H9 (cell line): ENCODE data around the gene ATF1. TPM values are rescaled to one million over a fixed set of nuclear protein-coding genes. Genes with fewer than 3 reads are reported as not detected.

Experiments used
- DNase-seq: peaks from one replicate; pipeline ENCODE4 v3.0.0-alpha.2; 2017
- H2AFZ ChIP-seq: one replicate; pipeline ENCODE4 v1.6.1; 2013; ENCODE audit warnings: mild to moderate bottlenecking, low read length, control low read depth, moderate library complexity
- H2AK5ac ChIP-seq: 2 replicates; pipeline ENCODE4 v1.6.1; 2013; ENCODE audit warnings: low read length, control low read depth, mixed read lengths; ENCODE audit not compliant: insufficient read length
- H2BK120ac ChIP-seq: one replicate; pipeline ENCODE4 v1.6.1; 2013; ENCODE audit warnings: low read depth, mild to moderate bottlenecking, low read length, control low read depth, inconsistent platforms; ENCODE audit not compliant: poor library complexity, severe bottlenecking
- H2BK12ac ChIP-seq: 2 replicates; pipeline ENCODE4 v1.6.1; 2013; ENCODE audit warnings: low read length, control low read depth, mixed read lengths, low read depth; ENCODE audit not compliant: insufficient read length
- H2BK15ac ChIP-seq: 2 replicates; pipeline ENCODE4 v1.6.1; 2013; ENCODE audit warnings: low read depth, low read length, control low read depth
- H2BK20ac ChIP-seq: one replicate; pipeline ENCODE4 v1.6.1; 2013; ENCODE audit warnings: low read depth, mild to moderate bottlenecking, low read length, control low read depth, inconsistent platforms; ENCODE audit not compliant: poor library complexity, severe bottlenecking
- H2BK5ac ChIP-seq: 2 replicates; pipeline ENCODE4 v1.6.1; 2013; ENCODE audit warnings: low read length, control low read depth, mixed read lengths; ENCODE audit not compliant: insufficient read length
- H3K14ac ChIP-seq: 2 replicates; pipeline ENCODE4 v1.6.1; 2013; ENCODE audit warnings: low read length, control low read depth; ENCODE audit not compliant: insufficient read depth
- H3K18ac ChIP-seq: 2 replicates; pipeline ENCODE4 v1.6.1; 2013; ENCODE audit warnings: low read depth, mild to moderate bottlenecking, mixed read lengths, low read length, control low read depth; ENCODE audit not compliant: insufficient read length
- H3K23ac ChIP-seq: 2 replicates; pipeline ENCODE4 v1.6.1; 2013; ENCODE audit warnings: low read length, control low read depth, mixed read lengths, low read depth; ENCODE audit not compliant: insufficient read length
- H3K23me2 ChIP-seq: 2 replicates; pipeline ENCODE4 v1.6.1; 2013; ENCODE audit warnings: low read depth, mild to moderate bottlenecking, mixed read lengths, low read length, control low read depth; ENCODE audit not compliant: insufficient read length, poor library complexity, severe bottlenecking
- H3K27ac ChIP-seq: 2 replicates; pipeline ENCODE4 v1.5.1; 2013; ENCODE audit warnings: low read length, control low read depth, mixed read lengths, low read depth; ENCODE audit not compliant: insufficient read length
- H3K27me3 ChIP-seq: 2 replicates; pipeline ENCODE4 v1.6.1; 2013; ENCODE audit warnings: low read length, control low read depth, inconsistent platforms; ENCODE audit not compliant: insufficient read depth
- H3K4ac ChIP-seq: 2 replicates; pipeline ENCODE4 v1.6.1; 2013; ENCODE audit warnings: low read depth, mild to moderate bottlenecking, control low read depth, inconsistent platforms, low read length, moderate library complexity
- H3K4me1 ChIP-seq: 2 replicates; pipeline ENCODE4 v1.6.1; 2013; ENCODE audit warnings: low read length, control low read depth, inconsistent platforms; ENCODE audit not compliant: insufficient read depth
- H3K4me2 ChIP-seq: 2 replicates; pipeline ENCODE4 v1.6.1; 2013; ENCODE audit warnings: low read length, control low read depth, mixed read lengths; ENCODE audit not compliant: insufficient read length, insufficient read depth
- H3K56ac ChIP-seq: 2 replicates; pipeline ENCODE4 v1.6.1; 2013; ENCODE audit warnings: low read depth, mild to moderate bottlenecking, mixed read lengths, low read length, control low read depth; ENCODE audit not compliant: insufficient read length
- H3K79me1 ChIP-seq: 2 replicates; pipeline ENCODE4 v1.6.1; 2013; ENCODE audit warnings: low read depth, mild to moderate bottlenecking, moderate library complexity, low read length, control low read depth, inconsistent platforms; ENCODE audit not compliant: insufficient read depth, poor library complexity, severe bottlenecking
- H3K79me2 ChIP-seq: 2 replicates; pipeline ENCODE4 v1.6.1; 2013; ENCODE audit warnings: low read length, control low read depth, inconsistent platforms; ENCODE audit not compliant: insufficient read depth
- H3K9ac ChIP-seq: 2 replicates; pipeline ENCODE4 v1.6.1; 2013; ENCODE audit warnings: low read length, control low read depth, mixed read lengths; ENCODE audit not compliant: insufficient read length; ENCODE audit errors: extremely low read depth
- H3K9me3 ChIP-seq: one replicate; pipeline ENCODE4 v1.6.1; 2013; ENCODE audit warnings: low read depth, low read length, inconsistent platforms; ENCODE audit not compliant: control insufficient read depth
- H3T11ph ChIP-seq: one replicate; pipeline ENCODE4 v1.6.1; 2013; ENCODE audit warnings: mild to moderate bottlenecking, low read length, control low read depth, inconsistent platforms
- H4K20me1 ChIP-seq: one replicate; pipeline ENCODE4 v1.6.1; 2013; ENCODE audit not compliant: control insufficient read depth, insufficient read length, insufficient read depth
- H4K5ac ChIP-seq: 2 replicates; pipeline ENCODE4 v1.6.1; 2013; ENCODE audit warnings: low read depth, mild to moderate bottlenecking, mixed read lengths, low read length, control low read depth; ENCODE audit not compliant: insufficient read length
- H4K8ac ChIP-seq: replicated peaks from 2 replicates; pipeline ENCODE4 v1.6.1; 2013; ENCODE audit warnings: low read length, control low read depth, mixed read lengths, low read depth; ENCODE audit not compliant: insufficient read length
- H4K91ac ChIP-seq: 2 replicates; pipeline ENCODE4 v1.6.1; 2013; ENCODE audit warnings: low read depth, mild to moderate bottlenecking, moderate library complexity, mixed read lengths, low read length, control low read depth; ENCODE audit not compliant: insufficient read length
- H3K27ac Mint-ChIP-seq, 3 experiments: 2 replicates in 2 of 3; 3 replicates in 1 of 3; pipeline ENCODE4 v1.8.0; 2020 to 2021; ENCODE audit warnings: mixed read lengths in 3 of 3, mild to moderate bottlenecking in 1 of 3, moderate library complexity in 1 of 3
- H3K27me3 Mint-ChIP-seq: 2 replicates; pipeline ENCODE4 v1.8.0; 2021; ENCODE audit warnings: low read depth, mild to moderate bottlenecking, moderate library complexity, mixed read lengths
- H3K36me3 Mint-ChIP-seq, 3 experiments: 2 replicates in 2 of 3; 3 replicates in 1 of 3; pipeline ENCODE4 v1.8.0; 2020 to 2021; ENCODE audit warnings: low read depth in 3 of 3, mixed read lengths in 3 of 3; ENCODE audit not compliant: insufficient read depth in 1 of 3
- H3K4me1 Mint-ChIP-seq, 2 experiments: 2 replicates each; pipeline ENCODE4 v1.8.0; 2020; ENCODE audit warnings: mixed read lengths in 2 of 2
- H3K4me3 Mint-ChIP-seq, 2 experiments: 2 replicates in 1 of 2; 3 replicates in 1 of 2; pipeline ENCODE4 v1.8.0; 2020 to 2021; ENCODE audit warnings: mild to moderate bottlenecking in 2 of 2, mixed read lengths in 2 of 2, moderate library complexity in 1 of 2
- H3K9me3 Mint-ChIP-seq, 2 experiments: 2 replicates in 1 of 2; 3 replicates in 1 of 2; pipeline ENCODE4 v1.8.0; 2020; ENCODE audit warnings: mild to moderate bottlenecking in 2 of 2, mixed read lengths in 2 of 2, moderate library complexity in 1 of 2
- WGBS: extraction: QIAGEN DNeasy Blood & Tissue Kit; methylation state at CpG from one replicate; pipeline ENCODE4 v1.1.7; 2013; ENCODE audit warnings: missing lambda C conversion rate, low lambda C conversion rate, mixed read lengths; ENCODE audit not compliant: insufficient read length; ENCODE audit errors: extremely low coverage; 5-methylcytosine and 5-hydroxymethylcytosine counted together
- total RNA-seq: library from RNA; stranded (reverse); gene quantifications from 2 replicates; pipeline ENCODE4 v1.2.1, GENCODE V29; 2021
- TF ChIP-seq, protein P1 (sequence below): fragments of 200-600 bp; sonication (generic); conservative IDR thresholded peaks from 3 replicates; pipeline ENCODE4 v1.8.0; 2021; ENCODE audit warnings: antibody characterized with exemption, mild to moderate bottlenecking

Gene ATF1
- total RNA-seq, 1 experiment from 2014 or later, result 47.8 TPM

GRCh38 chr12:50715174-50715573 is 48.7 kb upstream of the ATF1 start:
- Histone ChIP-seq H3K27me3 (no peaks in the 10 kb centered on the region), H3K9ac (no peak overlapping the region), H3K9me3 (no peaks in the 10 kb centered on the region), H3K23me2 (no peaks in the 10 kb centered on the region), H2BK20ac (no peak overlapping the region), H2BK120ac (no peak overlapping the region), H3K79me1 (no peaks in the 10 kb centered on the region), H2BK5ac (no peak overlapping the region), H4K8ac (no peak overlapping the region), H3K4me1 (no peaks in the 10 kb centered on the region), H3K4me2 (no peak overlapping the region), H4K91ac (no peak overlapping the region), H3K14ac (no peak overlapping the region), H3K27ac (no peak overlapping the region), H3K56ac (no peak overlapping the region), H4K5ac (no peak overlapping the region), H3K23ac (no peak overlapping the region), H3K4ac (no peak overlapping the region), H2AFZ (no peak overlapping the region), H3T11ph (no peak overlapping the region), H2AK5ac (no peak overlapping the region), H2BK15ac (no peak overlapping the region), H3K79me2 (no peaks in the 10 kb centered on the region), H4K20me1 (no peaks in the 10 kb centered on the region), H2BK12ac (no peak overlapping the region), H3K18ac (no peak overlapping the region)
- Mint-ChIP-seq H3K27me3 (no peaks in the 10 kb centered on the region), H3K4me1 (no peaks in the 10 kb centered on the region), H3K27ac (no peak overlapping the region), H3K36me3 (peaks cover 26 to 47% (median 32%) of the 10 kb centered on the region in 3 experiments), H3K9me3 (no peaks in the 10 kb centered on the region), H3K4me3 (no peak overlapping the region)
- no peak for DNase-seq
- WGBS, result no CpG with 5 or more reads among the region's 2 CpGs
- TF ChIP-seq, protein P1, sequence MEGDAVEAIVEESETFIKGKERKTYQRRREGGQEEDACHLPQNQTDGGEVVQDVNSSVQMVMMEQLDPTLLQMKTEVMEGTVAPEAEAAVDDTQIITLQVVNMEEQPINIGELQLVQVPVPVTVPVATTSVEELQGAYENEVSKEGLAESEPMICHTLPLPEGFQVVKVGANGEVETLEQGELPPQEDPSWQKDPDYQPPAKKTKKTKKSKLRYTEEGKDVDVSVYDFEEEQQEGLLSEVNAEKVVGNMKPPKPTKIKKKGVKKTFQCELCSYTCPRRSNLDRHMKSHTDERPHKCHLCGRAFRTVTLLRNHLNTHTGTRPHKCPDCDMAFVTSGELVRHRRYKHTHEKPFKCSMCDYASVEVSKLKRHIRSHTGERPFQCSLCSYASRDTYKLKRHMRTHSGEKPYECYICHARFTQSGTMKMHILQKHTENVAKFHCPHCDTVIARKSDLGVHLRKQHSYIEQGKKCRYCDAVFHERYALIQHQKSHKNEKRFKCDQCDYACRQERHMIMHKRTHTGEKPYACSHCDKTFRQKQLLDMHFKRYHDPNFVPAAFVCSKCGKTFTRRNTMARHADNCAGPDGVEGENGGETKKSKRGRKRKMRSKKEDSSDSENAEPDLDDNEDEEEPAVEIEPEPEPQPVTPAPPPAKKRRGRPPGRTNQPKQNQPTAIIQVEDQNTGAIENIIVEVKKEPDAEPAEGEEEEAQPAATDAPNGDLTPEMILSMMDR, result no peak
